Measurements from ENCODE around the gene ZNF138. TPM values are rescaled to one million over a fixed set of nuclear protein-coding genes. Genes with fewer than 3 reads are reported as not detected.
"Not testable (repeated sequence)": the region's sequence is repeated elsewhere in the genome, so short reads cannot be mapped to it uniquely, and the experiment has no call there.

Gene ZNF138
- polyA plus RNA-seq, 1 donor from 2014 or later = 50.4 TPM

DNA sequence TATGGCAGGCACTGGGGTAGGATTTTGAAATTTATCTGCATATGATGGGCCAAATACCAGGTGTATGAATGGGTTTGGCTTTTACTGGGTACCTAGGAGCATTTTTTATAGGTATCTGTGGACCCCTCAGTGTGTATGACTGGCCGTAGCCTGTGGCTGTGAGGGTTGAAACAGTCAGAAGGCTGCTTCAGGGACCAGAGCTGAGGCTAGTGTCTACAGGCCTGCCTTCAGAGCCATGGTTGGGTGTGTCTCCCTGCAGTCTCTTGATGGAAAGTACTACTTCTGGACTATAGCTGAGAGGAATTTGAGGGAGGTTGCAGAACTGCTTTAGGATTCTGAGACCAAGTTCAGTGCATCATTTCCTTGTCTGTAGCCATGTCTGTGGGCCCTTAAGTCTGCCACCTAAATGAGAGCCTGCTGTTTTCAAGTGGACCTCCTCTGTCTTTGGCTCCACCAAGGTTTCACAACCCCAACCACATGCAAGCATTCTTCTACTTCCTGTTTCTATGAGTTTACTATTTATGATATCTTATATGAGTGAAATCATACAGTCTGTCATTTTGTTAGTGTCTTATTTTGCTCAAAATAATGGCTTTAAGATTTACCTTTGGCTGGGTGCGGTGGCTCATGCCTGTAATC lies 19.9 kb upstream of the ZNF138 start:
- peaks cover 6% of the 10 kb centered on the region for H3K9me3 ChIP-seq (ENCODE audit: low read length)
- H3K36me3 ChIP-seq (ENCODE audit: insufficient read depth, low read length) = no peaks in the 10 kb centered on the region
- no peaks in the 10 kb centered on the region for H4K20me1 ChIP-seq (ENCODE audit: insufficient read depth)
- no peaks in the 10 kb centered on the region for H3K79me2 ChIP-seq (replicated peaks; ENCODE audit: insufficient read depth, low read length)
- no peaks in the 10 kb centered on the region for H3K9me2 ChIP-seq (ENCODE audit: insufficient read depth, low read length)
- H3F3A ChIP-seq (ENCODE audit: insufficient read depth, low read length, poor library complexity, severe bottlenecking) = no peaks in the 10 kb centered on the region
- H3K9ac ChIP-seq (ENCODE audit: low read length) = no peak overlapping the region
- no peak overlapping the region for H2AFZ ChIP-seq (ENCODE audit: low read depth, low read length)
- no peak overlapping the region for H3K4me3 ChIP-seq (ENCODE audit: low read length)
- no peak overlapping the region for H3K27ac ChIP-seq (ENCODE audit: low read length)
- H3K27me3 ChIP-seq (ENCODE audit: insufficient read depth, low read depth, low read length) = no peaks in the 10 kb centered on the region
- H3K4me2 ChIP-seq (ENCODE audit: low read length) = no peak overlapping the region
- no peak for TF ChIP-seq POLR2AphosphoS5 (IDR thresholded peaks at IDR 0.05)
- TF ChIP-seq EZH2 (IDR thresholded peaks at IDR 0.05; ENCODE audit: borderline replicate concordance, insufficient read depth, low read length, poor library complexity, severe bottlenecking) = no peak
- TF ChIP-seq RAD21 (conservative IDR thresholded peaks at IDR 0.05) = no peak
- TF ChIP-seq, protein P1, sequence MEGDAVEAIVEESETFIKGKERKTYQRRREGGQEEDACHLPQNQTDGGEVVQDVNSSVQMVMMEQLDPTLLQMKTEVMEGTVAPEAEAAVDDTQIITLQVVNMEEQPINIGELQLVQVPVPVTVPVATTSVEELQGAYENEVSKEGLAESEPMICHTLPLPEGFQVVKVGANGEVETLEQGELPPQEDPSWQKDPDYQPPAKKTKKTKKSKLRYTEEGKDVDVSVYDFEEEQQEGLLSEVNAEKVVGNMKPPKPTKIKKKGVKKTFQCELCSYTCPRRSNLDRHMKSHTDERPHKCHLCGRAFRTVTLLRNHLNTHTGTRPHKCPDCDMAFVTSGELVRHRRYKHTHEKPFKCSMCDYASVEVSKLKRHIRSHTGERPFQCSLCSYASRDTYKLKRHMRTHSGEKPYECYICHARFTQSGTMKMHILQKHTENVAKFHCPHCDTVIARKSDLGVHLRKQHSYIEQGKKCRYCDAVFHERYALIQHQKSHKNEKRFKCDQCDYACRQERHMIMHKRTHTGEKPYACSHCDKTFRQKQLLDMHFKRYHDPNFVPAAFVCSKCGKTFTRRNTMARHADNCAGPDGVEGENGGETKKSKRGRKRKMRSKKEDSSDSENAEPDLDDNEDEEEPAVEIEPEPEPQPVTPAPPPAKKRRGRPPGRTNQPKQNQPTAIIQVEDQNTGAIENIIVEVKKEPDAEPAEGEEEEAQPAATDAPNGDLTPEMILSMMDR (IDR thresholded peaks at IDR 0.05; ENCODE audit: poor library complexity, severe bottlenecking) = no peak
- no peak for TF ChIP-seq TAF1 (IDR thresholded peaks at IDR 0.05; ENCODE audit: low read depth)
- TF ChIP-seq, protein P2, sequence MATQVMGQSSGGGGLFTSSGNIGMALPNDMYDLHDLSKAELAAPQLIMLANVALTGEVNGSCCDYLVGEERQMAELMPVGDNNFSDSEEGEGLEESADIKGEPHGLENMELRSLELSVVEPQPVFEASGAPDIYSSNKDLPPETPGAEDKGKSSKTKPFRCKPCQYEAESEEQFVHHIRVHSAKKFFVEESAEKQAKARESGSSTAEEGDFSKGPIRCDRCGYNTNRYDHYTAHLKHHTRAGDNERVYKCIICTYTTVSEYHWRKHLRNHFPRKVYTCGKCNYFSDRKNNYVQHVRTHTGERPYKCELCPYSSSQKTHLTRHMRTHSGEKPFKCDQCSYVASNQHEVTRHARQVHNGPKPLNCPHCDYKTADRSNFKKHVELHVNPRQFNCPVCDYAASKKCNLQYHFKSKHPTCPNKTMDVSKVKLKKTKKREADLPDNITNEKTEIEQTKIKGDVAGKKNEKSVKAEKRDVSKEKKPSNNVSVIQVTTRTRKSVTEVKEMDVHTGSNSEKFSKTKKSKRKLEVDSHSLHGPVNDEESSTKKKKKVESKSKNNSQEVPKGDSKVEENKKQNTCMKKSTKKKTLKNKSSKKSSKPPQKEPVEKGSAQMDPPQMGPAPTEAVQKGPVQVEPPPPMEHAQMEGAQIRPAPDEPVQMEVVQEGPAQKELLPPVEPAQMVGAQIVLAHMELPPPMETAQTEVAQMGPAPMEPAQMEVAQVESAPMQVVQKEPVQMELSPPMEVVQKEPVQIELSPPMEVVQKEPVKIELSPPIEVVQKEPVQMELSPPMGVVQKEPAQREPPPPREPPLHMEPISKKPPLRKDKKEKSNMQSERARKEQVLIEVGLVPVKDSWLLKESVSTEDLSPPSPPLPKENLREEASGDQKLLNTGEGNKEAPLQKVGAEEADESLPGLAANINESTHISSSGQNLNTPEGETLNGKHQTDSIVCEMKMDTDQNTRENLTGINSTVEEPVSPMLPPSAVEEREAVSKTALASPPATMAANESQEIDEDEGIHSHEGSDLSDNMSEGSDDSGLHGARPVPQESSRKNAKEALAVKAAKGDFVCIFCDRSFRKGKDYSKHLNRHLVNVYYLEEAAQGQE (IDR thresholded peaks at IDR 0.05; ENCODE audit: borderline replicate concordance) = no peak

DNA sequence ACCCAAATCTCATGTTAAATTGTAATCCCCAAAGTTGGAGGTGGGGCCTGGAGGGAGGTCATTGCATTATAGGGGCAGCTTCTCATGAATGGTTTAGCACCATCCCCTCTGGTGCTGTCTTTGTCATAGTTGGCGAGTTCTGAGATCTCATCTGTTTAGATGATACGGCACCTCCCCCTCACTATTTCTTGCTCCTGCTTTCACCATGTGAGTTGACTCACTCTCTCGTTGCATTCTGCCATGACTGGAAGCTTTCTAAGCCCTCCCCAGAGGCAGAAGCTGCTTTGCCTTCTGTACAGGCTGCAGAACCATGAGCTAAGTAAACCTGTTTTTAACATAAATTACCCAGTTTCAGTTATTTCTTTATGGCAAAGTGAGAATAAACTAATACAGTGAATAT lies 18.9 kb upstream of the ZNF138 start:
- no peaks in the 10 kb centered on the region for H3K79me2 ChIP-seq (replicated peaks; ENCODE audit: insufficient read depth, low read length)
- no peak overlapping the region for H3K27ac ChIP-seq (ENCODE audit: low read length)
- H3K9me2 ChIP-seq (ENCODE audit: insufficient read depth, low read length) = no peaks in the 10 kb centered on the region
- no peaks in the 10 kb centered on the region for H4K20me1 ChIP-seq (ENCODE audit: insufficient read depth)
- no peak overlapping the region for H2AFZ ChIP-seq (ENCODE audit: low read depth, low read length)
- H3K36me3 ChIP-seq (ENCODE audit: insufficient read depth, low read length) = no peaks in the 10 kb centered on the region
- no peaks in the 10 kb centered on the region for H3K27me3 ChIP-seq (ENCODE audit: insufficient read depth, low read depth, low read length)
- peaks cover 6% of the 10 kb centered on the region for H3K9me3 ChIP-seq (ENCODE audit: low read length)
- no peak overlapping the region for H3K4me2 ChIP-seq (ENCODE audit: low read length)
- H3F3A ChIP-seq (ENCODE audit: insufficient read depth, low read length, poor library complexity, severe bottlenecking) = no peaks in the 10 kb centered on the region
- no peak overlapping the region for H3K9ac ChIP-seq (ENCODE audit: low read length)
- TF ChIP-seq RAD21 (conservative IDR thresholded peaks at IDR 0.05) = no peak
- TF ChIP-seq, protein P2 (IDR thresholded peaks at IDR 0.05; ENCODE audit: borderline replicate concordance) = no peak
- TF ChIP-seq, protein P1 (IDR thresholded peaks at IDR 0.05; ENCODE audit: poor library complexity, severe bottlenecking) = no peak
- TF ChIP-seq MXI1 (conservative IDR thresholded peaks at IDR 0.05; ENCODE audit: poor library complexity, severe bottlenecking) = no peak
- no peak for TF ChIP-seq EP300 (conservative IDR thresholded peaks at IDR 0.05; ENCODE audit: poor library complexity, severe bottlenecking)
- TF ChIP-seq POLR2AphosphoS5 (IDR thresholded peaks at IDR 0.05) = no peak
- no peak for TF ChIP-seq TAF1 (IDR thresholded peaks at IDR 0.05; ENCODE audit: low read depth)
- TF ChIP-seq SMC3 (conservative IDR thresholded peaks at IDR 0.05; ENCODE audit: poor library complexity) = no peak
- TF ChIP-seq EZH2 (IDR thresholded peaks at IDR 0.05; ENCODE audit: borderline replicate concordance, insufficient read depth, low read length, poor library complexity, severe bottlenecking) = no peak
- H3K4me3 ChIP-seq (ENCODE audit: low read length) = no peak overlapping the region

DNA sequence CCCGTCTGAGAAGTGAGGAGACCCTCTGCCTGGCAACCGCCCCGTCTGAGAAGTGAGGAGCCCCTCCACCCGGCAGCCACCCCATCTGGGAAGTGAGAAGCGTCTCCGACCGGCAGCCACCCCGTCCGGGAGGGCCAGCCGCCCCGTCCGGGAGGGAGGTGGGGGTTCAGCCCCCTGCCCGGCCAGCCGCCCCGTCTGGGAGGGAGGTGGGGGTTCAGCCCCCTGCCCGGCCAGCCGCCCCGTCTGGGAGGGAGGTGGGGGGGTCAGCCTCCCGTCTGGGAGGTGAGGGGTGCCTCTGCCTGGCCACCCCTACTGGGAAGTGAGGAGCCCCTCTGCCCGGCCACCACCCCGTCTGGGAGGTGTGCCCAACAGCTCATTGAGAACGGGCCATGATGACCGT lies 9.4 kb upstream of the ZNF138 start:
- H3K36me3 ChIP-seq (ENCODE audit: insufficient read depth, low read length); H3K27ac ChIP-seq (ENCODE audit: low read length); H3F3A ChIP-seq (ENCODE audit: insufficient read depth, low read length, poor library complexity, severe bottlenecking); H3K9me3 ChIP-seq (ENCODE audit: low read length); H3K4me2 ChIP-seq (ENCODE audit: low read length); H3K79me2 ChIP-seq (replicated peaks; ENCODE audit: insufficient read depth, low read length); H3K9ac ChIP-seq (ENCODE audit: low read length); H4K20me1 ChIP-seq (ENCODE audit: insufficient read depth); H3K27me3 ChIP-seq (ENCODE audit: insufficient read depth, low read depth, low read length); H3K4me3 ChIP-seq (ENCODE audit: low read length); H3K9me2 ChIP-seq (ENCODE audit: insufficient read depth, low read length); H2AFZ ChIP-seq (ENCODE audit: low read depth, low read length): not testable (repeated sequence)

All from neural cell (in vitro differentiated cells).